ENCODE data around the gene WDR7. TPM values are rescaled to one million over a fixed set of nuclear protein-coding genes. Genes with fewer than 3 reads are reported as not detected.

WDR7 gene
- total RNA-seq, 4 donors from 2014 or later, result 10.3 to 17.2 (median 16.3) TPM

- WGBS, 2 donors, result 75 to 87% methylated on average over 8 of the region's 8 CpGs
- H3K4me3 ChIP-seq (ENCODE audit: low read depth, poor library complexity, severe bottlenecking), result no peak overlapping the region
- no peak for DNase-seq (ENCODE audit: low spot score in 2 of 2)
- intact Hi-C loops (cut with DNase I; ENCODE audit: low total_unique reads), result no loop called here
- TF ChIP-seq POLR2A (IDR thresholded peaks at IDR 0.05), result no peak
- no peak for TF ChIP-seq CTCF (IDR thresholded peaks at IDR 0.05)
Observed at GRCh38 chr18:56641714-56642337, 9.3 kb upstream of the WDR7 start.

DNA sequence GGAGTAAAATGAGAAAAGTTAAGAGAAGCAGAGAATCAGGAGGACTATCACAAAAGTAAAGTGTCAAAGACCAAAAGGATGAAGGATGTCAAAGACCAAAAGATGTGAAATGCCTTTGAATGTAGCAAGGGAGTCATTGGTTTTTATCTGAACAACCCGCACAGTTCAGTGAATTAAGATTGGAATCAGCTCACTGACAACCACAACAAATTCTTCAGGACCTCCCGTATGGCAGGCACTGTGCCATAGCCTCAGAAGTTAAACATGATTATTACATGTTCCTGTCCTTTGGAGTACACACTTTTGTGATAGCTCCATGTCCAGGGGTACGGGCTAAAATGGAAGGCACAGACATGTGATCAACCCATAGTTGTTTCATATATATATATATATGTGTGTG, 7.8 kb upstream of the WDR7 start:
- intact Hi-C loops (cut with DNase I; ENCODE audit: low total_unique reads), result no loop called here
- H3K4me3 ChIP-seq (ENCODE audit: low read depth, poor library complexity, severe bottlenecking), result no peak overlapping the region
- no peak for DNase-seq (ENCODE audit: low spot score in 2 of 2)
- WGBS, 2 donors, result 83 to 91% methylated on average over 3 of the region's 3 CpGs
- TF ChIP-seq CTCF (IDR thresholded peaks at IDR 0.05) (no peak), POLR2A (IDR thresholded peaks at IDR 0.05) (no peak)

DNA sequence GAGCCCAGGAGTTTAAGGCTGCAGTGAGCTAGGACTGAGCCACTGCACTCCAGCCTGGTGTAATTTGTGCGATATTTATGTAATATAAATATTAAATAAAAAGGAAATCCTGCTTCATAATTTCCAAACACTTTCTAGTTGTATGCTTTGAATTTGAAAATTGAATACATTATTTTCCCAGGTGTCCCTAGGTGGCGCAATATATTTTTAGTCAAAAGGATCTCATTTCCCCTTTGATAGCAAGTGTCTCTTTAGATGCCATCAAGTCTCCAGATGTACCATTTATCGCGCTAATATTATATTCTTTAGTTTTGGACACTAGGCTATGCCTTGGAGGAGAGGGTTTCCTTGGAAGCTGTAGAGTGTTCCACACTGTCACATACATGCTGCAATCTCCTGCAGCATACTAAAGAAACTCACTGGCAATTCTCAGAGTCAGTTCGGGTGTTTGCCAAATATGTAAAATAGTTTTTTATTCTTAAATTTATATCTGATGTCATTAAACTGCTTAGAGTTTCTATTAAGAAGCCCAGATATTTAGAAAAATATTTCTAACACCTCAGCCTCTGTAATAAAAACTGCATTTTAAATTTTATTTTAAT, 5.6 kb upstream of the WDR7 start:
- 57 to 66% methylated on average over 5 of the region's 5 CpGs for WGBS, 2 donors
- intact Hi-C loops (cut with DNase I; ENCODE audit: low total_unique reads), result no loop called here
- DNase-seq (ENCODE audit: low spot score in 2 of 2), result no peak
- H3K4me3 ChIP-seq (ENCODE audit: low read depth, poor library complexity, severe bottlenecking), result no peak overlapping the region
- TF ChIP-seq CTCF (IDR thresholded peaks at IDR 0.05) (no peak), POLR2A (IDR thresholded peaks at IDR 0.05) (no peak)

DNA sequence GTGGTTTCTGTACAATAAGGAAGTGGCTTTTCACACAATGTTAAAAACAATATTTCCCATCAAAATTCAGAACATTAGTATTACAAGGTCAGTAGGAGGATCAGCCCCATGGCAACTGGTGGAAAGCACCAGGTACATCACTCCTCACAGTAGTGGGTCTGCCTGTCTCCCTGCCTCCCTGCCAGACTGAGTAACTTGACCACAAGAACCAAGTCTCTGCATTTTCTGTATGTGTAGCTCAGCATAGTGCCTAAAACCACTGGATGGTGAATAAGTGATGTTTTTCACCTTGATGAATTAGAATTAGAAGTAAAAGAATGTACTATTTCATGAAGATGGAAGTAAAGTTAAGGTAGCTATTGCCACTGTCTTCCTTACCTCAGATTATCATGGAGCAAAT, 4.1 kb upstream of the WDR7 start:
- TF ChIP-seq POLR2A (IDR thresholded peaks at IDR 0.05) (no peak), CTCF (IDR thresholded peaks at IDR 0.05) (no peak)
- no peak overlapping the region for H3K4me3 ChIP-seq (ENCODE audit: low read depth, poor library complexity, severe bottlenecking)
- intact Hi-C loops (cut with DNase I; ENCODE audit: low total_unique reads), result no loop called here
- DNase-seq (ENCODE audit: low spot score in 2 of 2), result no peak

DNA sequence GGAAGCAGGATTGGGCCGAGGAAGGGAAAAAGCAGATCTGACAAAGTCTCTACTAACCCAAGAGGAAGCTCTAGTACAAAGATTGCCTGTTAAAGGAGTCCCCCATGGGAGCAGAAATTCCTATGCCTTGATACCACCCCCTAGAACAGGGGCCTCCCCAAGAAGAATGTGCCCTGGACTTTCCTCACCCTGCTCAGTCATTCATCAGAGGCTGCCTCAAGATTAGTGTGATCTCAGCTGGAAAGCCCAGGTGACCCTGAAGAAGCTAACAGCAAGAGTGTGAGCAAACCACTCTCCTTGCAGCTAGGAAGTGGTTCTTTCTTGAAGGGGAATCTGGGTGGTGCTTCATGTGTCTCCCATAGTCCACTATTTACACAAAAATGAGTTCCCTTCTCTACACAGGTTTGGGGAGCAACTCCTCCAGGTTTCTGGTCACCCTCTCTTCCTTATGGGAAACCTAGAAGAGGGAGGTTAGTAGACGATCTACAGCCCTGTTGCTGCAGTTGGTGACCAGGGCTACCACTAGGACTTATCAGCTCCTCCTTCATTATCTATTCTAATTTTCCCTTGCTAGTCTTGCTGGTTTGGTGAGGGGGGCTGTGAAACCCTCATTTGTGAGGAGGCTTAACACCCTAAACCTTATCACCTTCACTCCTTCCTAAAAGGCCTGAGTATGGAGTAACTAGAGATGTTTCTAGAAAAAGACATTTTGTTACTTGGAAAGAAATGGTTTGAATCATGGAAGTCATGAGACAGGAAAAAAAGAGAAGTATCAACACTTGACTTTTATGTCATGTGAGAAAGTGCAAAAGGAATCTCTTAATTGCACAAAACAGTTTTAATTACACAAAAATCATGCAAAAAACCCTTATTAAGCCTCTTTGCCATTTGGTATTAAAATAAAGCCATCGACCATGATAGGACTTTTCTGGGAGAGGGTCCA, 2.9 kb upstream of the WDR7 start:
- no peak overlapping the region for H3K4me3 ChIP-seq (ENCODE audit: low read depth, poor library complexity, severe bottlenecking)
- no peak for DNase-seq (ENCODE audit: low spot score in 2 of 2)
- intact Hi-C loops (cut with DNase I; ENCODE audit: low total_unique reads), result no loop called here
- WGBS, 2 donors, result 78 to 84% methylated on average over 3 of the region's 3 CpGs
- TF ChIP-seq CTCF (IDR thresholded peaks at IDR 0.05), result no peak
- no peak for TF ChIP-seq POLR2A (IDR thresholded peaks at IDR 0.05)
